HG03469 (cell line): Measurements from ENCODE around the gene GRM4.

Experiments
- ATAC-seq: cut with Tn5 transposase; IDR thresholded peaks from one replicate; pipeline ENCODE4 v1.9.1; 2021; ENCODE audit warnings: mild to moderate bottlenecking, moderate library complexity, moderate number of reproducible peaks; ENCODE audit not compliant: unreplicated experiment

The GRM4 gene

DNA sequence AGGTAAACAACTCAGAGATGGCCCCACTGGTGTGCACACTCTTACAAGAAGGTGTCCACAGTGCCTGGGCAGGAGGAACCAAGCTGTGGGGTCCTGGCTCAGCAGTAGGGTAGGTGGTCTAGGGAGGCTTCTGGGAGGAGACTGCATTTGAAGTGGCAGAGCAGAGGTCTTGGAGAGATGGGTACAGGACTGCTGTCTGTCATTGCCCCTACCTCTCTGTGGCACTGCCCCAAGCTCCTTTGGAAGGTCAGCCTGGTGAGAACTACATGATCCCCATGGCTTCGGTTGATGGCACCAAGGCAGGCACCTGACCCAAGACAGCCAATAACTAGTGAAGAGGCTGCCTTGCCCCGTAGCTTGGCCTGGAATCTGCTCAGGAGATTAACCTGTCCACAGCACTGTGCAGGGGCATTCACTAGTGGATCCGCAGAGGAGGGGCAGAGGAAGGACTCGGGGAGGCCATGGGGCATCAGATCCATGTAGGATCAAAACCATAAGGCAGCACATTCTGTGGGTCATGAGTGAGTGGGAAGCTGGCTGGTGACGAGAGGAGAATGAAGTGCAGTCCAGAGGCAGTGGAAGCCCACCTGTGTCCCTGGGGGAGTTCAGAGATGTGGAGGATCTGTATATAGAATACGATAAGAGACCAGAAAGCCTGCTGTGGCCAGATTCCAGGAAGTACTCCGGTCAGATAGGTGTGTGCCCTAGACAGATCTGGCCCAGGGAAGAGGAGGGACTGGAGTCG is 162.0 kb downstream of the GRM4 start:
- ATAC-seq = no peak

DNA sequence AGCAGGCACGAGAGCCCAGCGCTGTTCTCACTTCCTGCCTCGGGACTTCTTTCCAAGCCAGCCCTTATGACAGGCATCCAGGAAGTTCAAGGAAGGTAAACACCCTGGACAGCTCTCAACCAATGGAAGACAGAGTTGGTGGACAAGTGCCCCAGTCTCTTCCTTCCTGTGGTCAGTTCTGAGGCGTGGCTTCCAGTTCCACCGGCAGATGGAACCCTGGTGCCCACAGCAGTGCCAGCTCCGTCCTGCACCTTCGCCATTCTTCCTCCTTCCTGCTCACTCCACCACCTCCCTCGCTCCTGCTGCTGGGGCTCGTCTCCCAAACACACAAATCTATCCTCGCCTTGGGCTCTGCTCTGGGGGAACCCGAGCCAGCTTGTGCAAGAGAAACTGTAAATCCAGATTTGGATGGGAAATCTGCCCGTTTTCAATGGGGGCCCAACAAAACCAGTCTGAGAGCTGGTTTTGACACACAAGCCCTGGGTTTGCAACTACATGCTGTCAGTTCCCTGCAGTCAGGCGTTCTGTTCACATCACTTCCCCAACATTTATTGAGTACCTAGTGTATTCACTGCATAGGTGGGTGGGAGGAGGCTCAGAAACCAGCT is 162.7 kb downstream of the GRM4 start:
- ATAC-seq = no peak

DNA sequence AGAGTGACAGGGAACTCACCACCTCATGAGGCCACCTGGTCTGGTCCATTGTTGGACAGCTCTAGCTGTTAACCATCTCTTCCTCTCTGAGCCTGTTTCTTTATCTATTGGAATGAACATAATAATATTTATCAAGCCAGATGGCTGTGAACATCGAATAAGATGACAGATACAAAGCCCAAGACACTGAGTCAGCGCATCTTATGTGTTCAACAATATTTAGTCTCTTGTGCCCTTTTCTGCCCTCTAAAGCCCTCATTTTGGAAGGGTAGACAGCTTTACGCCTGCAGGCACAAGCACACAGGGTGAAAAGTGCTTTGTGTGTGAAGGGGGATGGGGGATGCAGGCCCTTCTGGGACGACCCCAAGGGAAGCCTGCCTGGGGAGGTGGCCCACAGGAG is 164.0 kb downstream of the GRM4 start:
- no peak for ATAC-seq

DNA sequence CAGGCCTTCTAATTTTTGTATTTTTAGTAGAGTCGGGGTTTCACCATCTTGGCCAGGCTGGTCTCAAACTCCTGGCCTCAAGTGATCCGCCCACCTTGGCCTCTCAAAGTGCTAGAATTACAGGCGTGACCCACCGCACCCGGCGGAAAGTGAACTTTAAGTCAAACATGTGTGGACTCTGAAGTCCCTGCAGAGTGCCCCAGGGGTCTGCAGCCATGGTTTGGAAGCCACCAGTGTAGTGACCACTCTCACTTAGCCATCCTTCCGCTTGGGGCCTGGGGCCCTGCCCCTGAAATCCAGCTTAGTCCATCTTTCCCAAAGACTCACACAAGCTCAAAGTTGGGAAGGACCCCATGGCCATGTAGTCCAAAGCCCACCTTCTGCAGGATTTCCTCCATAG is 164.5 kb downstream of the GRM4 start:
- no peak for ATAC-seq

DNA sequence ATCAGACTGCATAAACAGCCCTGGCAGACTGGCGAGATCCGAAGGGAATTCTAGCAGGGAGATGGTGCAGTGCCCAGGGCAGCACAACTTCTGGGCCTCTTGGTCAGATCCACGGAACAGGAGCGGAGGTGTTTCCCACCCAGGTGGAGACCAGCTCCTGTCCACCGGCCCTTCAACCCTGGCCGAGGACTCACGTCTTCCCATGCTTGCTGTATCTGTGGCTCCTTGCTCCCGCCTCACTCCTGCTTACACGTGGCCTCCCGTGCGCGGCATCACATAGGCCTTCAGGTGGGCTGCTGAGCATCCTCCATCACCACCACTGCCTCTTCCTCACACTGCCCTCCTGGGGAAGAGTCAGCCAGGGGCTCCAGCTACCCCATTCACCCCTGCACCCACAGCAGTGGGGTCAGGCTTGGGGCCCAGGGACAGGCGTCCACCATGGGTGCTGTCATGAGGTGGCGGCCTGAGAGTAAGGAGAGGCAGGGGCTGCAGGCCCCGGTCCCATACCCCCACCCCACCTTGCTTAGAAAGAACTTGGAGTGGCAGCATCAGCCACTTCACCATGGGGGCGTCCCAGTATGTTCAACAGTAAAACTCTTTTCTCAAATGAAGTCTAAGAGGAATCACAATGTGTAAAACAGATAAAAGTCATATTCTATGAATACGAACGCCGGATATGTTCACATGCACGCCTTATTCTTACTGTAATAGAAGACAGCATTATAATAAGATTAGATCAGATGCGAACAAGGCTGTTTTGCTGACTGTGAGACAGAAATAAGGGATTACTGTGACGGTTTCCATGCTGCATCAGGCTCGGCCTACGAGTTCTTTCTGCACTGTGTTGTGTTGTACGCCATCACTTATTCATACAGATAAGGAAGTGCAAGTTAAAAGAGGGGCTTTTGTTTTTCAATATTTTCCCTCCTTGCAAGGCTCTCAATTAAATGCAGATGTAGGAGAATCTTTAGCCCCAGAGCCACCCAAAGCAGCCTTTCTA is 165.4 kb downstream of the GRM4 start:
- ATAC-seq = no peak

DNA sequence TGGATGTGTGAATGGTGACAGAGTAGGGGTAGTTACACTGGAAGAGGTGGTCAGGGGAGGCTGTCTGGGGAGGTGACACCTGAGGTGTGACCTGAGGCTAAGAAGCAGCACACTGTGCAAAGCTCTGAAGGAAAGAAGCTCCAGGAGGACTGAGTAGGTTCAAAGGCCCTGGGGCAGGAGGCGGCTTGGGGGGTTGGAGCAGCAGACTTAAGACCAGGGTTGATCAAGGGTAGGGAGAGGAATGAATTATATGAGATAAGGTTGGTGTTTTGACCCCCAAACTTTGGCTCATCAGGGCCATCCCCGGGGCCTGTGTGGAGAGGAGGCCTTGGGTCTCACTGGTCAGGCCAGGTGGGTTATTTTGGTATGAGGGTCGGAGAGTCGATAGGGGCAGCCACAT is 166.1 kb downstream of the GRM4 start:
- no peak for ATAC-seq

DNA sequence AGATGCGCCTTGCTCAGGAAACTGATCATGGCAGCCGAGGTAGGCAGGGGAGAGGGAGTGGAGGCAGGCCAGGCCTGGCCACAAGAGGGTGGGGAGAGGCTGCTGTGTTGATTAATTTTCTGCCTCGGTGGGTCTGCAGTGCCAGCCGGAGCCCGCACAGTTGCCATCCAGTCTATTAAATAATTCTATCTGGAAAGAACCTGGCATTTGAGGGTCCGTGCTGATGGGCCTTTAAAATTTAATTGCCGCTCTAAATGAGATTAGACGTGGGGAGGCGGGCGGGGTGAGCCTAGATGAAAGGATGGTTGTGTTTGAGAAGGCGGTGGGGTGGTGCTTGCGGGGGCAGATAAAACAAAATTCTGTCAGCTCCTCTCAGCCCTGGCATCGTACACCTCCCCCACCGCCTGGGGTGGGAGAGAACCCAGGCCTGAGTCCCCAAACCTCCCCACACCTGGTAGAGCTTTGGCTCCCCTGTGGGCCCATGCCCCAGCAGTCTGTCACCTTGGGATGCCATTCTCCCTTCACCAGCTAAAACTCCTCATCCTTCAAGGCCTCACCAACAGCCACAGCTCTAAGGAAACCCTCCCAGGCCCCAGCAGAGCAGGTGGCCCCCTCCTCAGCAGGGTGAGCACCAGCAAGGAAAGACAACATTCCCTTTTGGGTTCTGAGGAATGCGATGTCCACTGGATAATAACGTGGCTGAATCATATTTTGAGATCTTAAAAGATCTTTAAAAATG is 167.3 kb downstream of the GRM4 start:
- no peak for ATAC-seq

DNA sequence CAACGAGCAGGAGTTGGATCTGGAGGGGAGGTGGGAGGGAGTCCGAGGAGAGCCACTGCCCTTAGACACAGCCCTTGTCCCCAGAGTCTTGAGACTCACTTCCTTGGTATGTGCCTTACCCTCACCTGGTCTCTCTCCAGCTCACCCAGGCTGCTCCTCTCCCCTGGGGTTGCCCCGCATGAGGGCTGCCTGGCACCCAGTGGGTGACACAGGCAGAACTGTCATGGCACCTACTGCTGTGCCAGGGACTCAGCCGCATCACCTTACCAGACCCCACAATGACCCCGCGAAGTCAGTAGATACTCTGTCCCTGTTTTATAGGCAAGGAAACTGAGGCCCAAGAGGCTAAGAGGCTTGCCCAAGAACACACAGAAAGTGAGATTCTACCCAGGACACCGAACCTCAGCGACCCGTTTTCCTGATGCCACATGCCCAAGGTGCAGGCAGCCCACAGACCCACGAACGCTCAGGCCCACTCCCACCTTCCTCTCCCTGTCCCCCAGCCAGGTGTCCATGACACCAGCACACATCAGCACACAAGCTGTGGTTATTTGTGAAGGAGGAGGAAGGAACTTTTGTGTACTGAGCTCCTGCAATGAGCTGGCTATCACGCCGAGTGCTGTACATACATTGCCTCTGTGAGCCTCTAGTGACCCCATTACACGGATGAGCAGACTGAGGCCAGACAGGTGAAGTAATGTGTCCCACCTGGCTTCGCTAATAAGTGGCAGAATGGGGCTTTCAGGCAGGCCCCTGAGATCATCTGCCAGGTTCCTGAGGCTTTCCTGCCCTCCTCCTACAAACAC is 168.1 kb downstream of the GRM4 start:
- no peak for ATAC-seq

DNA sequence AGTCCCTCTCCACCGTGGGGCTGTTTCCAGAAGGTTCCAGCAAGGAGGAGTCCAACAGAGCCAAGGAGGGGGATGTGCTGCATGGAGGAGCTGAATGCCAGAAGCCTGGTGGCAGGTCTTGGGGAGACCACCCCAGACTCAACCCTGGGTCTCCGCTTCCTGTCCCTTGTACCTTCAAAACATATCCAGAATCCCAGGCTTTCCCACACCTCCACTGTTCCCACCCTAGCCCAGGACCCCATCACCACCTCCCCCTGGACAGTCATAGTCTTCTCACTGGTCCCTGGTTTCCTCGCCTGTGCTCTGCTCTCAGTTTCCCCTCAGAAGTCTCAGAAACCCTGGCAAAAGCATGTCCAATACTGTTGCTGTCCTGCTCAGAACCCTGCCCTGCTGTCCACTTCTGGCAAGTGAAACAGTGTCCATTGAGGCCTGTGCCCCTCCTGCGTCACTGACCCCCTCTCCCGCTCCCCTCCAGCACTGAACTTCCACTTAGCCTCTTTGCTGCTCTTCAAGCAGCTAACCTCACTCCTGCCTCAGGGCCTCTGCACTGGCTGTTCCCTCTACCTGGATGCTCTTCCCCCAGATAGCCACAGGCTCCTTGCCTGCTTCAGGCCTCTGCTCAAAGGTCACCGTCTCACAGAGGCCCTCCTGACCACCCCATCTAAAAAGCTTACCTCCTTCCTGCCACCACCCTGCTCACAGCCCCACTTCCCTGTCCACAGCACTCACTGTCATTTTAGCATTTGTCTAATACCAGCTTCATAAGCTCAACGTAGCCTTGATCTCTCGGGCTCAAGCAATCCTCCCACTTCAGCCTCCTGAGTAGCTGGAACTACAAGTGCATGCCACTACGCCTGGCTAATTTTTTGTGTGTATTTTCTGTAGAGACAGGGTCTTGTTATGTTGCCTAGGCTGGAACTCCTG is 169.2 kb downstream of the GRM4 start:
- ATAC-seq = no peak

DNA sequence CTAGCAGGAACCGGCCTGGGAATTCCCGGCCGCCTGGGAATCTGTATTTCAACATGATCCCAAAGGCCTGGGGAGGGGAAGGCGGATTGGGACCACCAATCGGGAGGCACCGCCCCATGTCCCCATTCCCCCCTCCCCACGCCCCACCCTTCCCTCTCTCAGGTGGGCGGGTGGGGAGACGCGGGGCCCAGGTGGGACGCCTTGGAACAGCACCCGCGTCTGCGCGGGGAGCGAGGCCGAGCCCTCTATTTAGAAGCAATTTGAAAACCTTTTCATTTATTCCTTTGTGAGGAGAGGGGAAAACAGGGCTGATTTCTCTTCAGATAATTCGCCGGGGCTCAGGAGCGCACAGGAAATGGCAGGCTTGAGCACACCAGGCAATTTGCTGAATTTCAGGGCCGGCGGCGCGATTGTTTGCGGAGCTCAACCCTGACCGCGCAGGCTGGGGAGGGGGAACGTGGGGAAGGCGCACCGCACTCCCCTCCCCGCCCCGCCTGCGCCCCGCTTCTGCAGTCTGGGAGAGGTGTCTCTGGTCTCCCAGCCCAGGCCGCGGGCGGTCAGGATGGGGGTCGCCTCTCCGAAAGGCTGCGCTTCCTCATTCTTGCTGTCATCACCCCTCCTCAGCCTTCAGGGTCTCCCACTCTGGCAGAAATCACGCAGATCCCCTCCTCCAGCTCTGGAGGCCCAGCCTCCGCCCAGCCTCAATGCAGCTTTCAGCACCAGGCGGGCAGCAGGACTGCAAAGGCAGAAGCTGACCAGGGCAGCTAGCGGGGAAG is 170.0 kb downstream of the GRM4 start:
- ATAC-seq = no peak

DNA sequence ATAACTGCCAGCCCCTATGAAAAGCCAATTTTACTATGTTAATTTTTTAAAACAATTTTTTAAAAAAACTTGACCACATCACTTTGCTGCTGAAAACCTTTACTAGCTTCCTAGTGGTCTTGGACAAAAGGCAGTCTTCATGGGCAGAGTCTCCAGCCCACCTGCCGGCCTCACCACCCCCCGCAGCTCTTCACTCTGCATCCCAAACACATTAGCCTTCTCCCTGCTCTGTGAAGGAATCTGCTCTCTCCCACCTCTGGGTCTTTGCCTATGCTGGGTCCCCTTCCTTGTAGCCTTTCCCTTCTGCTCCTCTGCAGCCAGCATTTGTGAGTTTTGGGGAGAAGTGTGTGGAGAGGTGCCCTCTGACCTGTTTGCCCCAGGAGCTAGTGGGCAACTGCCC is 171.4 kb downstream of the GRM4 start:
- ATAC-seq = no peak

DNA sequence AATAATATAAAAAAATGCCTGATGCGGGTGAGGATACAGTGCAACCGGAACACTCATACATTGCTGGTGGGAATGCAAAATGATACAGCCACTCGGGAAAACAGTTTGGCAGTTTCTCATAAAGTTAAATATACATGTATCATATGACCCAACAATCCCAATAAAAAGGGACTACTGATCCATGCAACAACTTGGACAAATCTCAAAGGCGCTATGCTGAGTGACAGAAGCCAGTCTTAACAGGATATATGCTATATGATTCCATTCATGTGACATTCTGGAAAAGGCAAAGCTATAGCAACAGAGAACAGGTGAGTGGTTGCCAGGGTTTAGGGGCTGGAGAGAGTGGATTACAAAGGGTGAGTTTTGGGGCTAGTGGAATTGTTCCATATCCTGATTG is 171.9 kb downstream of the GRM4 start:
- ATAC-seq = no peak

DNA sequence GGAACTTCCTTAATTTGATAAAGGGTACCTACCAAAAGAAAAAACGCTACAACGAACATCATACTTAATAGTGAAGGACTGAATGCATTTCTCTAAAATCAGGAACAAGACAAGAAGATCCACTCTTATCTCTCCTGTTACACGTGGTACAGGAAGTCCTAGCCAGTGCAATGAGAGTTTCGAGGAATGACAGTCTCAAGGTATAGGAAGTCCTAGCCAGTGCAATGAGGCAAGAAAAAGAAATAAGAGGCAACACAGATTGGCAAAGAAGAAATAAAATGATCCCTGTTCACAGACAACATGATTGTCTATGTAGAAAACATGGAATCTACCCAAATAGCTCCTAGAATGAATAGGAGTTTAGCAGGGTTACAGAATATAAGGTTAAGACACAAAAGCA is 174.3 kb downstream of the GRM4 start:
- no peak for ATAC-seq
